A549 (cell line): ENCODE data around the gene NUAK2.
A peak's percentile ranks its signal among the peaks of the same experiment; 100 is the strongest.

Experiments
- BHLHE40 ChIP-seq: IDR thresholded peaks from 2 replicates; pipeline ENCODE4 v1.6.1; 2012; ENCODE audit warnings: low read depth, low read length, inconsistent platforms
- CTCF ChIP-seq: fragments of >200 bp; sonication (Bioruptor Twin); formaldehyde crosslinking; IDR thresholded peaks from 3 replicates; pipeline ENCODE4 v1.5.1; 2016
- HES2 ChIP-seq: fragments of >200 bp; sonication (Bioruptor Twin); formaldehyde crosslinking; IDR thresholded peaks from 2 replicates; pipeline ENCODE4 v1.6.1; 2016
- MAX ChIP-seq: IDR thresholded peaks from 2 replicates; pipeline ENCODE4 v1.6.1; 2012
- MAZ ChIP-seq: fragments of 150-350 bp; IDR thresholded peaks from 2 replicates; pipeline ENCODE4 v1.6.1; 2014; ENCODE audit warnings: antibody characterized with exemption, low read depth, low read length, borderline replicate concordance
- NR3C1 ChIP-seq: fragments of >200 bp; sonication (Bioruptor Twin); formaldehyde crosslinking; IDR thresholded peaks from 3 replicates; pipeline ENCODE4 v1.6.1; 2017
- POLR2A ChIP-seq: IDR thresholded peaks from 2 replicates; pipeline ENCODE4 v1.6.1; 2012; ENCODE audit warnings: mild to moderate bottlenecking, low read length
- RCOR1 ChIP-seq: fragments of 150-350 bp; IDR thresholded peaks from 2 replicates; pipeline ENCODE4 v1.6.1; 2014; ENCODE audit warnings: antibody characterized with exemption, low read length, low read depth

- TF ChIP-seq POLR2A (no peak), RCOR1 (no peak), NR3C1 (no peak), CTCF (peak; percentile 93), BHLHE40 (no peak), HES2 (no peak), MAZ (no peak), MAX (no peak; the same call in none of the 2 replicates)
Measured at GRCh38 chr1:205325334-205325884, 3.9 kb upstream of the NUAK2 start.
